PFSK-1 (cell line): ENCODE measurements around the gene CMYA5.

Experiments
- FOXP2 ChIP-seq: optimal IDR thresholded peaks from 2 replicates; pipeline ENCODE3; 2011; ENCODE audit warnings: borderline replicate concordance, control low read depth, inconsistent platforms; ENCODE audit not compliant: insufficient read depth; ENCODE audit errors: extremely low read length, extremely low read depth
- POLR2AphosphoS5 ChIP-seq: IDR thresholded peaks from 2 replicates; pipeline ENCODE4 v1.6.1; 2012; ENCODE audit warnings: low read depth, mild to moderate bottlenecking, control low read depth, low read length, moderate library complexity
- REST ChIP-seq, 2 experiments: IDR thresholded peaks; 2 replicates each; pipeline versions ENCODE4 v1.6.1 to v1.8.0; 2011 to 2012; ENCODE audit warnings: low read depth in 2 of 2, low read length in 2 of 2, control low read depth in 1 of 2, inconsistent platforms in 1 of 2, mild to moderate bottlenecking in 1 of 2, moderate library complexity in 1 of 2; ENCODE audit not compliant: insufficient read depth in 1 of 2
- SIN3A ChIP-seq: IDR thresholded peaks from 2 replicates; pipeline ENCODE4 v1.6.1; 2012; ENCODE audit warnings: mild to moderate bottlenecking, low read length, moderate library complexity, borderline replicate concordance; ENCODE audit not compliant: insufficient read depth

DNA sequence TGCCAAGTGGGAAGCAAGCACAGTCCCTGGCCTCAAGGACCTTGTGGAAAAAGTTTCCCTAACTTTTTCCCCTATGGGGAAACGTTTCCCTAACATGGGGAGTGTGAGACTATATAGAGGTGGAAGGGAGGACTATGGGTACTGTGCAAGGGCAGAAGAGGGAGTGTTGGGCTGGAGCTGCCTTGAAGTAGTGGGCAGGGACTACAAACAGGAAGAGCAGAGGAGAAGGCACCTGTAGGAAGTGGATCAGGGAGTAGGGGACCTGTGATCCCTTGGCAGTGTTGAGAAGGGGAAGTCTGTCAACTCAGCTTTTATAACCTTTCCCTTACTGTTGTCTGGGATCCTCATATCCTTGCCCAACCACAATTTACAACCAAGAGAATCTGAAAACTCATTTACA lies 1.4 kb downstream of the CMYA5 start:
- no peak for TF ChIP-seq POLR2AphosphoS5
- TF ChIP-seq SIN3A = no peak
- no peak for TF ChIP-seq FOXP2
- TF ChIP-seq REST (IDR thresholded peaks at IDR 0.05; ENCODE audit: insufficient read depth in 1 of 2, low read depth in 2 of 2, low read length in 2 of 2) = no peak
